GM20431 (cell line): Measurements from ENCODE around the gene ACTN4.
"Not testable (repeated sequence)": the region's sequence is repeated elsewhere in the genome, so short reads cannot be mapped to it uniquely, and the experiment has no call there.

ENCODE experiments used
- in situ Hi-C: fragments of 300-500 bp; cut with MseI, MboI; formaldehyde crosslinking; loops from one replicate; pipeline ENCODE4 v1.15.0; 2020; ENCODE audit warnings: low sequenced_read_pairs; ENCODE audit not compliant: unreplicated experiment

The ACTN4 gene

DNA sequence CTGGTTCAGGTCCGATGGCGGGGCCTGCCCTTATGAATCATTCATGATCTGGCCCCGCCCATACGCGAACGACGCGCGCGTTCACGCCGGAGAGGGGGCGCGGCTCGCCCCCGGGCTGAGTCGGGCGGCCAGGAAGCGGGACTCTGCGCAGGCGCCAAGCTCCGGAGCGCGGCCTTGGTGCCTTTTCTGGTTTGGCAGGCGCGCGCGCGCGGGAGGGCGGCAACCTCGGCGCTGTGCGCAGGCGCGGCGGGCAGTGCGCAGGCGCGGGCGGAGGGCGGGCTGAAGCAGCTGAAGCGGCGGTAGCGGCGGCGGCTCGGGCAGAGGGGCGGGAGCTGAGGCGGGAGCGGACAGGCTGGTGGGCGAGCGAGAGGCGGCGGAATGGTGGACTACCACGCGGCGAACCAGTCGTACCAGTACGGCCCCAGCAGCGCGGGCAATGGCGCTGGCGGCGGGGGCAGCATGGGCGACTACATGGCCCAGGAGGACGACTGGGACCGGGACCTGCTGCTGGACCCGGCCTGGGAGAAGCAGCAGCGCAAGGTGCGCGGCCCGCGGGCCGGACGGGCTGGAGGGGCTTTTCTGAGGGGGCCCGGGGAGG lies at the start of gene ACTN4:
TSS of gene ACTN4 (plus strand) at position 282 of the 598 bp plus-strand sequence. CDS start at position 379, 97 bp downstream.
- in situ Hi-C loops: no loop called here

DNA sequence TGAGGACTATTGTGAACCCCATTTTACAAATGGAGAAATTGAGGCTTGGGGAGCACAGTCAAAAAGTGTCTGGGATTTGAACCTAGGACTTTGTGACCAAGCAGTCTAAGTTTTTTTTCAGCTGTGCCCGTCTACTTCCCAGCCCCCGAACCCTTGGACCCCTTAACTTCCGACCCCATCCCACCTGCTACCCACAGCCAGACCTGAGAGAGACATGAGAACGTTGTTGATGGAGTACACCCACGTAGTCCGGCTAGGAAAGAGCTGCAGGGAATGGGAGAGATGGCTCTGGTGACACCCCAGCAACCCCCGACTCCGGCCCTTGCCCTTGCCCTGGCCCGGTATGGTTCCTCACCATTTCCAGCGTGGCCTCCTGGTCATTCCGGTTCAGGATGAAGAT lies 47.7 kb upstream of the ACTN4 start:
- in situ Hi-C loops: no loop called here

DNA sequence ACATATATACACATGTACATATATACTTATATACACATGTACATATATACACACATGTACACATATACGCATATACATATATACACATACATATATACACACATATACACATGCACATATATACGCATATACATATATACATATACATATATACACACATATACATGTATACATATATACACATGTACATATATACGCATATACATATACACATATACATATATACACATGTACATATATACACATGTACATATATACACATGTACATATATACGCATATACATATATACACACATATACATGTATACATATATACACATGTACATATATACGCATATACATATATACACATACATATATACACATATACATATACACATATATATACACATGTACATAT lies 44.6 kb upstream of the ACTN4 start:
- in situ Hi-C loops: not testable (repeated sequence)

DNA sequence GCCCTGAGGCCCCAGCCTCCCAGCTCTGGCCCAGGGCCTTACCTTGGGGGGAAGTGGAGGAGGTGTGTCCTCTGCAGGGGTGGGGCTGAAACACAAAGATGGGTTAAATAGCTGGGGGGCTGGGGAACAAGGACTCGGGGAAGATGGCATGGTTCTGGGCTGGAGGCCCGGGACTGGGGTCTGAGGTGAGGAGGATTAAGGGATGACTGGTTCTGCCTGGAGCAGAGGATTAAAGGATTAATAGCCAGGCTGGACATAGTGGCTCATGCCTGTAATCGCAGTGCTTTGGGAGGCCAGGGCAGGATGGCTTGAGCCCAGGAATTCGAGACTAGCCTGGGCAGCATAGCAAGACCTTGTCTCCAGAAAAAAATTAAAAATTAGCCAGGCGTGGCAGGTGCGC lies 41.3 kb upstream of the ACTN4 start:
- in situ Hi-C loops: no loop called here

DNA sequence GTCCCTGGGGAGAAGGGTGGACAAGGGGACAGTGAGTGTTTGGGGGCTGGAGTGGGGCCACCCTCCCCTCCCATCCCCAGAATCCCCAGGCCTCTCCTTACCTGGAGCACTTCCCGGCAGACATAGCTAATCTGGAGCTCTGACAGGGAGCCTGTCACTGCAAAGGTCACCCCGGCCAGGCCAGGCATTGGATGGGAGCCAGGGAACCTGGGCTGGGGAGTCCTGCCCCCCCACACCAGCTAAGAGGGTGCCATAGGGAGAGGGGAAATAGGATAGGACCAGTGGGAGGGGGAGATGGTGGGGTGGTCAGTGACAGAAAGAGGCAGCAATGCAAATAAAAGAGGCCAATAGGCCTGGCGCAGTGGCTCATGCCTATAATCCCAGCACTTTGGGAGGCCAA lies 33.2 kb upstream of the ACTN4 start:
- in situ Hi-C loops: no loop called here

DNA sequence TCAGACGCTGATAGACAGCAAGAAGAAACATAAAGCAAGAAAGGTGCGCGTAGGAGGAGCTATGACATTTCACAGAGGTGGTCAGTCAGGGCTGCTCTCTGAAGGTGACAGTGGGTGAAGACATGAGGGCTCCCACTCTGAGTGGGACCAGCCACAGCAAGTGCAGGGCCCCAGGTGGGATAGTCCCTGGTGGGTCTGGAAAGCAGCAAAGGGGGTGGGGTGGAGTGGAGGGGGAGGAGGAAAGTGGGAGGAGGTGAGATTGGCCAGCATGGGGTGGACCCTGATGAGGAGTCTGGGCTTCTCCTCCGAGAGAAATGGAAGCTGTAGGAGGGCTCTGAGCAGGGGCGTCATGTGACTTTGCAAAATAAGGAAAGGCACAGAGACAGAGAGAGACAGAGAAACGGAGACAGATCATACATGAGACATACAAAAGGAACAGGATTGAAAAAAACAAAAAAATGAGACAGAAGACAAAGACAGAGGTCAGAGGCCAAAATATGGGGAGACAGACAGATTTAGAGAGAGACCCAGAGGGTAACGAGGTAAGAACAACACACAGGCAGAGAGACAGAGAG lies 32.4 kb upstream of the ACTN4 start:
- in situ Hi-C loops: no loop called here

DNA sequence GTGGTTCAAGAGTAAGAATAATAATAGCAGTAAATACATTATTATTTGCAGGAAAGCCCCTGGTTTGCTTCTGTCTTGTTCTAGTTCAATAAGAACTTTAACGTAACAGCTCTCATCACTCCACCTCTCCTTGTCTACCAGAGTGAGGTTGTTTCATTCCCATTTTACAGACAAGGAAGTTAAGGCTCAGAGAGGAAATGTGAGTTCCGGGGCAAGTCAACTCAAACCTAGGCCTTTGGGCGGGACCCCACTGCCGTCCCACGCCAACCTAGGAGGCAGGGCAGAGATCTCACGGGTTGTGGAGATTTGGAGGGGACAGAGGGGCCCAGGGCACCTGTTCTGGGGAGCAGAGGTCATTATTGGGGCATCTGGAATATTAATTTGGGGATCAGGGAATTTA lies 31.2 kb upstream of the ACTN4 start:
- in situ Hi-C loops: no loop called here

DNA sequence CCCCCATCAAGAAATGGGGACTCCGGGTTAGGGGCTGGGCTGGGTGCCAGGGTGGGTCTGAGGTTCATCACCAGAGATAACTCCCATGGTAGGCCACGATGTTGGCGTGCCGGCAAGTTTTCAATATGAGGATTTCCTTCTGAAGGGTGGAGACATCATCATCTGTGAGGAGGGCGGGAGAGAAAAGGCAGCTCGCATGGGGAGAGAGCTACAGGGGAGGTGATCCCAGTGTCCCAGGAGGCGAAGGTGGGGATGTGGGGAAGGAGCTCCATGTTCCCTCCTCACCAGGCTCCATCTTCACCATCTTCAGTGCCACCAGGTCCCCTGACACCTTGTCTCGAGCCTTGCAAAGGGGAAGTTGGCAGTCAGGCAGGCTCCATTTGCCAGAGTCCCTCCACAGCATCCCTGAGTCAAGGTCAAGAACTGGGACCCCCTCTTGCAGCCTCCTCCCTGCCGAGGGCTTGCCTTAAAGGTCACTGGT lies 30.1 kb upstream of the ACTN4 start:
- in situ Hi-C loops: no loop called here

DNA sequence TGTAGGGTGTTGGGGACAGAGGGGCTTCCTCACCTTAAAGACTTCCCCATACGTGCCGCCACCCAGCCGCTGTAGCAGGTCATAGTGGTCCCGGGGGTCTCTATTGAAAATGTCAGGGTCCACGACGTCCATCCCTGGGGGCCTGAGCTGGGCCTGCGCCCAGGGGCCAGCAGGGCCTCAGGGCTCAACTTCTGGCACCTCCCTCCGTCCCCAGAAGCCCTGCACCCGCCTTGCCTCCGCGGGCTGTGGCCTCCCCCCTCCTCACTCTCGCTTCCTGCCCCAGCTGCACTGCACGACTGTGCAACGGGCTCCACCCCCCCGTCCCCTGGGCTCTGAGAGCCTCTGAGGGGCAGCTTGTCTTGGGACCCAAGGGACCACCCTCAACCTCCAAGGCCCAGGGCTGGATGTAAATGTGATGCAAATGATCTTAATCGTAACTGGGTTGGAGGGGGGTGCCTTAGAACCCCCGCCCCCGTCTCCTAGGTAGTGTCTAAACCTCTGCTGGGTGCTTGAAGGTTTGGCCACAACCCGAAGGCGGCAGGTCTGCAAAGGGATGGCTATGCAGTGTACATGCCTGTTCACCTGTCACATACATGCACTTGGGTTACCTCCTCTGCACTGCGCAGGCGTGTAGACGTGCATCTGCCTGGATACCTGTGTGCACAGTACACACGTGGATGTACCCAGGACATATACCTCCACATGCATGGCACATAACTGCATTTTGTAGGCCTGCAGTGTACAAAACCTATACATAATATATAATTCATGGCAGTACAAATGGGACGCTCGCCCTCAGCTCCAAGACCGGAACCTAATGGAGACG lies 29.5 kb upstream of the ACTN4 start, which contains the start of gene MAP4K1:
TSS of gene MAP4K1 (minus strand) at position 190 of the 826 bp plus-strand sequence. CDS start at position 132, 58 bp downstream.
- in situ Hi-C loops: no loop called here

DNA sequence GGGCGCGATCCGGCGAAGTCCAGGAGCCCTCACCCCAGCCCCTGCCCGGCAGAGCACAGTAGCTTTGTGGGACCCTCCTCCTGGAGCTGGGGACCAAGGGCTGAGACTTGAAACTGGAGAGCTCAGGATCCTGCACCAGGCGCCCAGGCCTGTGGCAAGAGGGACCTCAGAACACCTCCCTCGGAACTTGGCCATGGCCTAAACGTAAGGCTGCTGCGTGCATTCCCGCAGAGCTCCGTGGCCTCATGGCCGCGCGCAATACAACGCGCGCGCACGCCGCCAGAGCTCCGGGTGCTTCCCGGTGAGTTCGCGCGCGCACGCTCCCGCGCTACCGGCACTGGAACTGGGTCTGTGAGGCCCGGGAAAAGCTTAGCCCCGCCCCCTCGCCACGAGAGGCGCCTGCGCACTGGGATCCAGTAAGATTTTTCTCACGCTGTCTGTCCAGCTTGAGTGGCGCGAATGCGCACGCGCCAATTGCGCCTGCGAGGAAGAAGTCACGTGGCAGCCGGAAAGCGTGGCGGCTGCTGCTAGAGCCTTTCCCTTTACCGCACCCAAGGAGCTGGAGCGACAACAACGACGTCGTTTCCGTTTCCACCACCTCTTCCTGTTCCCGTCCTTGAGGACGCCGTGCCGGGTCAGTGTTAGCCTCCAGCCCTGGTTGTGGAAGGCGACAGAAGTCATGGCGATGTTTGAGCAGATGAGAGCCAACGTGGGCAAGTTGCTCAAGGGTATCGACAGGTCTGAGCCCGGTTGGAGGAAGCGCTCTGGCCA lies 28.7 kb upstream of the ACTN4 start, which contains the start of gene EIF3K:
TSS of gene EIF3K (plus strand) at position 599 of the 771 bp plus-strand sequence. CDS start at position 680, 81 bp downstream.
- in situ Hi-C loops: no loop called here

DNA sequence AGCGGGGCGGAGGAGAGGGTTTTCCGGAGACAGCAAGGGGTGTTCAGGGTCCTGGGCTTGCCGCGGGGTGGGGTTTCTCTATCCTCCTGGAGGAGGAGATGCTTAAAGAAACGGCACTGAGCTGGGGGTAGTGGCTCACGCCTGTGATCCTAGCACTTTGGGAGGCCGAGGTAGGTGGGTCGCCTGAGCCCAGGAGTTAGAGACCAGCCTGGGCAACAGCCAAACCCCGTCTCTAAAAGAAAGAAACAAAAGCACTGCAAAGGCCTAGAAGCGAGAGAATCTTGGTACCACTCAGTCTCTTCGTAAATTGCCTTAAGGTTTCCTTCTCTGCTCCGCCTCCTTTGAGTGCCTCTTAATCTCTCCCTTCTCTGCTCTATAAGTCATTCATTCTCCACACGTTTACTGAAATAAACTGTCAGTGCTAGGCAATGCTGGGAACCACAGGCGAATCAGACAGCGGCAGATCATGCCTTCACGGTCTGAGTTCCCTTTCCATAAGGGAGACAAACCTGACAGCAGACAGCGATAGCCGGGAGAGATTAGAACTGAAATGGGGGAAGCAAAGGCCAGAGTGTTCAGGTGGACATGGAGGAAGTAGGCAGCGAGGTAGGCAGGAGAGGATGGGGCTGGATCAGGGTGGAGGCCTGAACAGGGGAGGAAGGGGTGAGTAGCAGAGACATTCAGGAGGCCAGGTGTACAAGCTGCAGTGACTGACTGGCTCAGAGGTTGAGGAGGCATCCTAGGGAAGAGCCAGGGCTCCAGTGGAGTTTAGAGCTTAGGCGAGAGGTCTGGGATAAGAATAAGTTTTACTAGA lies 27.9 kb upstream of the ACTN4 start:
- in situ Hi-C loops: no loop called here

DNA sequence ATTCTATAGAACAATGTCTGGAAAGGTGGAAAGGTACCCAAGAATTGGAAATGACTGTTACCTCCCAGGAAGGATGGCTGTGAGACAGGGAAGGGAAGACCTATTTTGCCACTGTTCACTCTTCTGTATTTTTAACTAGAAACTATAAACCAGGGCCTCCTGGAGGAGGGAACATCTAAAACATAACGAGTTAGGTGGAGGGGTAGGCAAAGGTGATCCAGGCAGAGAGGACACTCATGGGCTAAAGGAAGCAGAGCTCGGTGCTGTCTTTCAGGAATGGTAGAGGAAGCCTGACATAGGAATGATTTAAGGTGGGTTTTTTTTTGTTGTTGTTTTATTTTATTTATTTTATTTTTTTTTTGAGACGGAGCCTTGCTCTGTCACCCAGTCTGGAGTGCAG lies 22.6 kb upstream of the ACTN4 start:
- in situ Hi-C loops: no loop called here

DNA sequence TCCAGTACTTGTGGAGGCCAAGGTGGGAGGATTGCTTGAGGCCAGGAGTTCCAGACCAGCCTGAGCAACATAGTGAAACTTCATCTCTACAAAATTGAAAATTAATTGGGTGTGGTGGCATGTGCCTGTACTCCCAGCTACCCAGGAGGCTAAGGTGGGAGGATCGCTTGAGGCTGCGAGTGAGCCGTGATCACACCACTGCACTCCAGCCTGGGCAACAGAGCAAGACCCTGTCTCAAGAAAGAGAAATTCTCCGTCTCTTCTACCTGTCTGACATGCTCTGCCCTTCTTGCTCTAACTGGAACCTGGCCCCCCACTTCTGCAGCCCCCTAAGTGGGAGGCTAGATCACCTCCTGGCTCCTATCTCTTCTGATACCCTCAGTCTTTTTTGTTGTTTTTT lies 21.0 kb upstream of the ACTN4 start:
- in situ Hi-C loops: no loop called here

DNA sequence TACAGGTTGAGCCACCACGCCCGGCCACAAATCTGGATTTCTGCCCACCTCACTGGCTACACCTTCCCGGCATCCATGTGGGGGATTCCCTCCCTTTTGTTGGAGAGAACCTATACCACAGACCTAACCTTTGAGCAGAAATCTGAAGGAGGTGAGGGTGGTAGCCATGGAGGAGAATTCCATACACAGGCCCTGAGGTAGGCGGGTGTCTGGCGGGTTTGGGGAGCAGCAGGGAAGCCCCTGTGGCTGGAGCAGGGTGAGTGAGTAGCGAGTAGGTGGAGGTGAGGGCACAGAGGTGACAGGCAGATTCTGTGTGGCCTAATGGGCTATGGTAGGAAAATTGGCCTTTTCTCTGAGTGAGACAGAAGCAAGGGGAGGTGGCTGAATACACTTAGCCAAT lies 17.9 kb upstream of the ACTN4 start:
- in situ Hi-C loops: no loop called here

DNA sequence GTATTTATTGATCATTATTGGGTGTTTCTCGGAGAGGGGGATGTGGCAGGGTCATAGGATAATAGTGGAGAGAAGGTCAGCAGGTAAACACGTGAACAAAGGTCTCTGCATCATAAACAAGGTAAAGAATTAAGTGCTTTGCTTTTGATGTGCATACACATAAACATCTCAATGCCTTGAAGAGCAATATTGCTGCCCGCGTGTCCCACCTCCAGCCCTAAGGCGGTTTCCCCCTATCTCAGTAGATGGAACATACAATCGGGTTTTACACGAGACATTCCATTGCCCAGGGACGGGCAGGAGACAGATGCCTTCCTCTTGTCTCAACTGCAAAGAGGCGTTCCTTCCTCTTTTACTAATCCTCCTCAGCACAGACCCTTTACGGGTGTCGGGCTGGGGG lies 16.1 kb upstream of the ACTN4 start:
- in situ Hi-C loops: loop anchor here (5.0 kb wide), 1 partner anchor 84 kb away; no protein-coding TSS in a partner anchor

DNA sequence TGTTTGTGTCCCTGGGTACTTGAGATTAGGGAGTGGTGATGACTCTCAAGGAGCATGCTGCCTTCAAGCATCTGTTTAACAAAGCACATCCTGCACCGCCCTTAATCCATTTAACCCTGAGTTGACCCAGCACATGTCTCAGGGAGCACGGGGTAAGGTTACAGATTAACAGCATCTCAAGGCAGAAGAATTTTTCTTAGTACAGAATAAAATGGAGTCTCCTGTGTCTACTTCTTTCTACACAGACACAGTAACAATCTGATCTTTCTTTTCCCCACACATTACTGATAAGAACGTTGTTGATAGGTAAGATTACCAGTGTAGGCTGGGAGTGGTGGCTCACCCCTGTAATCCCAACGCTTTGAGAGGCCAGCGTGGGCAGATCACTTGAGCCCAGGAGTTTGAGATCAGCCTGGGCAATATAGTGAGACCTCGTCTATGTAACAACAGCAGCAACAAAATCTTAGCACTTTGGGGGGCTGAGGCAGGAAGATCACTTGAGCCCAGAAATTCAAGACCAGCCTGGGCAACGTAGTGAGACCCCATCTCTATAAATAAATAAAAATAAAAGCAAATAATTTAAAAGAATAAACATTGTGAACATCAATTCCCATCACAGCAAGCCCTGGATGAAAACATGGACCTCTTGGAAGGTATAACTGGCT lies 15.5 kb upstream of the ACTN4 start:
- in situ Hi-C loops: loop anchor here (5.0 kb wide), 1 partner anchor 85 kb away; no protein-coding TSS in a partner anchor

DNA sequence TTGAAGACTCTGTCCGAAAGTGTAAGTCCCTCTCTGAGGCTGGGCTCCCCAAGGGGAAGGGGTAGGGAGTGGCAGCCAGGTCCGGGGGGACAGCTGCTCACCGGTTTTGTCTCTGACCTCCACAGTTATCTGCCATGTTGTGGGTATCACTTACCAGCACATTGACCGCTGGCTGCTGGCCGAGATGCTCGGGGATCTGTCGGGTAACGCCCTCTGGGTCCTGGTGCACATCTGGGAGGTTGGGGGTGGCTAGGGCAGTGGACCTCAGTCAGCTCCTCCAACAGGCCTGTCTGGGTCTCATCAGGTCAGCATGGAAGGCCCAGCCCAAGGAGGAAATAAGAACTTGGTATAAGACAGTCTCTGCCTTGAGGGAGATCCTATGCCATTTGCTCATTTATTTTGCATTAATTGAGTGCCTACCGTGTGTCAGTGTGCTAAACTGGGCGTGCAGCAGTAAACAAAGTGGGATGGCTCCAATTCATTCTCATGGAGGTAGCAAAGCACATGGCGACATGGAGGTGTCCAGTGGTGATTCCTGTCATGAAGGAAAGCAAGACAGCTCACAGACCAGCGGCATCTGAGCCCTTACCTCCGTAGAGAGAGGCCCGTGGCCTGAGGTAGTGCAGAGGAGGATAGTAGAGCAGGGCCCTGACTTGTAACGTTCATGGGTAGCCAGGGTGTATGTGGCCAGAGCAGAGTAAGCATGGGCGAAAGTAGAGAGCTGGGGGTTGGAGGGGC lies 14.8 kb upstream of the ACTN4 start:
- in situ Hi-C loops: loop anchor here (5.0 kb wide), 1 partner anchor 85 kb away; no protein-coding TSS in a partner anchor
